GM18508 (cell line): ENCODE data around the gene UBE2E2.

ENCODE experiments used
- ATAC-seq: cut with Tn5 transposase; IDR thresholded peaks from one replicate; pipeline ENCODE4 v1.9.1; 2021; ENCODE audit warnings: moderate number of reproducible peaks; ENCODE audit not compliant: insufficient read depth, unreplicated experiment

UBE2E2 gene

DNA sequence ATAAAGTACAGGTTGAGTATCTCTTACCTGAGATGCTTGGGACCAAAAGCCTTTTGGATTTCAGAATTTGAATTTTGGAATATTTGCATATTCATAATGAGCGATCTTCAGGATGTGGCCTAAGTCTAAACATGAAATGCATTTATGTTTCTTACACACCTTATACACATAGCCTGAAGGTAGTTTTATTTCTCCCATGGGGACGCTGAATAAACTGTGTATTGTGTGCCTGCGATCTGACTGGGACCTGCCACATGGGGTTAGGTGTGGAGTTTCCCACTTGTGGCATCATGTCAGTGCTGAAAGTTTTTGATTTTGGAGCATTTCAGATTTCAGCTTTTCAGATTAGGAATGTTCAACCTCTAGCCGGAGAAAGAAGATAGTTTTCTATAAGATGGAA lies 35.5 kb downstream of the UBE2E2 start:
- ATAC-seq: no peak

GRCh38 chr3:23239211-23240068 lies 36.3 kb downstream of the UBE2E2 start:
- ATAC-seq: no peak

GRCh38 chr3:23240171-23240785 lies 37.2 kb downstream of the UBE2E2 start:
- no peak for ATAC-seq

DNA sequence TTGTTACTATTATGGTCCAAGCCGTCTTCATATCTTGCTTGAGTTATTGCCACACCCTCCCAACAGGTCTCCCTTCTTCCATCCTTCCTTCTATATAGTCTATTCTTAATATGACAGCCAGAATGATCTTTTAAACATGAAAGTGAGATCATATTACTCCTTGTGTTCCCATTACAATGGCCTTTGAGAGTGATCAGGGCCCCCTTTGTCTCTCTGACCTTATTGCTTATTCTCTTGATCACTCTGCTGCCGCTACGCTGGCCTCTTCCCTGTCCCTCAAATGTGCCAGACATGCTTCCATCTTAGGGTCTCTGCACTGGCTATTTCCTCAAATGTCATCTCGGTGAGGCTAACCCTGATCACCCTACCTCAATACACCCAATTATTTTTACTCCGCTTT lies 38.1 kb downstream of the UBE2E2 start:
- ATAC-seq: no peak

DNA sequence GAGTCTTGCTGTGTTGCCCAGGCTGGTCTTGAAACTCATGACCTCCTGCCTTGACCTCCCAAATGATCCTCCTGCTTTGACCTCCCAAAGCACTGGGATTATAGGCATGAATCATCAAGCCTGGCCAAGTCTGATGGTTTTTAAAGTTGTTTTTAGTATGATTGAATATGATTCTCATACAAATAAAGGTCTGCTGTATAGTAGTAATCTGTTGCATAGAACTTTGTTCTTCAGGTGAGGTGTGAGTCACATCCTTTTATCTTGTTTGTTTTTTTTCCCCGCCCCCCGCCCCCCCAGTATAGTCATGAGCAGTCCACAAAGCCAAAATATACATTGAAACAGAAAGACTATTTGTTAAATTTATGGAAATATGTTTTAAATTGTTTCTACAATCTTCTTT lies 39.0 kb downstream of the UBE2E2 start:
- no peak for ATAC-seq

GRCh38 chr3:23244324-23245041 lies 41.4 kb downstream of the UBE2E2 start:
- ATAC-seq: no peak

GRCh38 chr3:23246651-23247050 lies 43.5 kb downstream of the UBE2E2 start:
- no peak for ATAC-seq

- ATAC-seq: no peak
Observed at GRCh38 chr3:23248594-23249131, 45.5 kb downstream of the UBE2E2 start.

DNA sequence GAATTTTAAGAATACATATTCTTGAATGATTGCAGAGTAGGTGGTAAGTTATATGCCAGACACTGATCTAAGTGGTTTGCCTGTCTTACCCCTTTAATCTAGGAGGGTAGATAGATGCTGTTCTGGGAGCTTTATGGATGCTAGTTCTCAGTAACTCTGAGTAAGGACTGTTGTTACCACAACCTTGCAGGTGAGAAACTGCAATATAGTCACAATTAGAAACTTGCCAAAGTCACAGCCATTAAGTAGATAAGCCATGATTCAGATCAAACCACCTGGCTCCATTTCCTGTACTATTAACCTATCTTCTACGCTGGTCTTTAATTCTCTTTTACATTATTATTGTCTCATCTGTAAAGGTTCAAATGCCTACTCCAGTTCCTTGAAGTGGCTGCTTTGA lies 46.8 kb downstream of the UBE2E2 start:
- no peak for ATAC-seq

GRCh38 chr3:23252122-23252521 lies 49.0 kb downstream of the UBE2E2 start:
- no peak for ATAC-seq

GRCh38 chr3:23253214-23253613 lies 50.1 kb downstream of the UBE2E2 start:
- ATAC-seq: peak; percentile 73

DNA sequence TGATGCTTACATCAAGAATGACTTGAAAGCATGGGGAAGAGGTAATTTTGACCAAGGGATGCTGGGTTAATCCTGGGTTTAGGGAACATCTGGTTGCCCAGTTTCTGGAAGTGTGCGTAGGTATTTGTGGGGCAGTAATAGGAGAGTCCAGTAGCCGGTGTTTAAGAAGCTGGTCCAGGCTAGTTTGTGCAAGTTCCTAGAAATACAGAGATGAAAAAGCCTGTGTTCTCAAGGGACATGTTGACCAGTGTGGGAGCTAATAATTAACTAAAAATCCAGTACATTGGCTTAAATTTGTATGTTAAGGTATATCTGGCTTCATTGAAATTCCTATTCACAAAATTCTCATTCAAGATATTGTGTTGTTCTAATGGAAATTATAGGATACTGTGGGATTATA lies 51.2 kb downstream of the UBE2E2 start:
- ATAC-seq: no peak

- ATAC-seq: no peak
Observed at GRCh38 chr3:23254835-23255234, 51.7 kb downstream of the UBE2E2 start.

GRCh38 chr3:23256741-23257435 lies 53.8 kb downstream of the UBE2E2 start:
- ATAC-seq: no peak

GRCh38 chr3:23258110-23258509 lies 55.0 kb downstream of the UBE2E2 start:
- no peak for ATAC-seq

GRCh38 chr3:23259515-23259914 lies 56.4 kb downstream of the UBE2E2 start:
- no peak for ATAC-seq

- no peak for ATAC-seq
Observed at GRCh38 chr3:23262766-23263165, 59.6 kb downstream of the UBE2E2 start.

DNA sequence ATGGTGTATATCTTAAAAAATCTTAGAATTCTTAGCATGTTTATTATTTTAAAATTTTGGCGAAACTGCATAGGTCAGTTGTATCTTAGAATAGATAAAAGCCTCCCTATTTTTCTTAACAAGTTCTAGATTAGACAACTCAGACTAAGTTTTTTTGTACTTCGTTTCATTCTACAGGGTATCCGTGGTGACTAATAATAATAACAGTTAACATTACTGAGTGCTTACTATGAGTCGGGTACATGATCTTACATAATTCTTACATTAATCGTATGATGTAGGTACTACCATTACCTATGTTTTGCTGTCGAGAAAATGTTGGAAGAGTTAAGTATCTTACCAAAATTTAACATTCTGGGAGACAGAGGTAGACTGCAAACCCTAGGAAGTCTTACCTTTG lies 60.7 kb downstream of the UBE2E2 start:
- no peak for ATAC-seq

GRCh38 chr3:23264413-23264812 lies 61.3 kb downstream of the UBE2E2 start:
- ATAC-seq: no peak

- ATAC-seq: no peak
Observed at GRCh38 chr3:23270423-23270822, 67.3 kb downstream of the UBE2E2 start.
